HAP-1 (cell line): ENCODE measurements around the gene BIN2.
"Not testable (repeated sequence)": the region's sequence is repeated elsewhere in the genome, so short reads cannot be mapped to it uniquely, and the experiment has no call there.

ENCODE experiments used
- DNase-seq, 2 experiments: peaks; one replicate each; pipeline ENCODE4 v3.0.0-alpha.2; 2016 to 2020; ENCODE audit warnings: low spot score in 2 of 2
- H3K27me3 ChIP-seq: fragments of 250-450 bp; sonication (Bioruptor Pico); 2 replicates; pipeline ENCODE4 v1.5.1; 2020; ENCODE audit warnings: low read depth, mild to moderate bottlenecking, moderate library complexity
- H3K36me3 ChIP-seq: fragments of 250-450 bp; sonication (Bioruptor Pico); replicated peaks from 2 replicates; pipeline ENCODE4 v1.5.1; 2020; ENCODE audit warnings: mild to moderate bottlenecking
- H3K4me1 ChIP-seq: fragments of 250-450 bp; sonication (Bioruptor Pico); 2 replicates; pipeline ENCODE4 v1.5.1; 2020; ENCODE audit warnings: mild to moderate bottlenecking
- H3K4me3 ChIP-seq: fragments of 250-450 bp; sonication (Bioruptor Pico); 2 replicates; pipeline ENCODE4 v1.5.1; 2020; ENCODE audit warnings: mild to moderate bottlenecking, moderate library complexity
- H3K9me3 ChIP-seq: fragments of 250-450 bp; sonication (Bioruptor Pico); 2 replicates; pipeline ENCODE4 v1.5.1; 2020; ENCODE audit warnings: mild to moderate bottlenecking, moderate library complexity
- in situ Hi-C: fragments of 300-500 bp; cut with MboI; formaldehyde crosslinking; loops from 3 replicates; pipeline ENCODE4 v1.14.3; 2020; ENCODE audit warnings: low sequenced_read_pairs, inconsistent platforms, mixed read lengths

The BIN2 gene

DNA sequence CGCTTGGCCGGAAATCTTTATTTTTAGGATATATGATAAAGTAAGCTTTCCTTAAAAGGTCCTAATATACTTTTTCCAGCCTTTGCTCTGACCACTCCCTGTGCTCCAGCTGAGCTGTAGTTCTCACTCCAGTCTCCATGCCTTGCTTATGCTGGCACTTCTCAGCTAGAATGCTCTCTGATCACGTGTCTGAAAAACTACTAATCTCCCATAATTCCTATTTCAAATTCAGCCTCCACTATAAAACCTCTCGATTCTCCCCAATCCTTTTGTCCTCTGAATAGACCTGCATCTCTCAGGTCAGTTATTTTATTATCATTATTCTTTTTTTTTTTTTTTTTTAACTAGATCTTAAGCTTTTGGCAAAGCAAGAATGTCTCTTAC, 3.7 kb downstream of the BIN2 start:
- H3K4me3 ChIP-seq: no peak overlapping the region
- in situ Hi-C loops: no loop called here
- peak; percentile 45 to 84 for DNase-seq

DNA sequence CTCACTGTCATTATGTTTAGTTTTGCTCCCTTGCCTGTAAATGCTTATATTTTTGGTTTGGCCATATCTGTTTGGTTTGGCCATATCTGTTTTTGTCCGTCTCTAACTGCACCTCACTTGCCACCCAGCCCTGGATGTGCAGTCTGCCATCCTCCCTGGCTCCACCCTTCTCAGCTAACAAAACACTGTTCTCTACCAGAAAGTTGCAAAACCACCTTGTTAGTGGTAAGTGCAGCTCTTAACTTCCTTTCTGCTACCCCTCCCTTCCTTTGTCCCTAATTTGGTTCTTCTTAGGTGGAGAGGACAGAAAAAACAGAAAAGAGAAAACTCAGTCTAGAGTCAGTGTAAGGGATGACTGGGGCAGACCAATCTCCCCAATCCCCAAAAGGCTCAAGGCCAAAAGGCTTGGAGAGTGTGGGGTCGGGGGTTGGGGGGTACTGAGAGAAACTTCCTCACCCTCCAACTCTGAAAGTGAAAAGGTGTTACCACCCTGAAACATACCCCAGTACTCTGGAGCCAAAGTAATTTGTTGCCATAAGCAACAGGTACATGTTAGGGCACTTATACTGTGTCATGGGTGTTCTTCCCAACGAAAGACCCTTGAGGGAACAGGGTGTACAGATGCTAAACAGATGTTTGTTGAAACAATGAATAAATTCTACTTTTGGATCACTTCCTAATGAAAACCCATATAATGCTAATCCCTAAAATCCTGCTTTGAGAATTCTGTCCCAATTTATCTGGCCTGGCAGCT, 5.0 kb downstream of the BIN2 start:
- in situ Hi-C loops: no loop called here
- no peaks in the 10 kb centered on the region for H3K9me3 ChIP-seq
- H3K36me3 ChIP-seq: no peaks in the 10 kb centered on the region
- H3K27me3 ChIP-seq: no peaks in the 10 kb centered on the region
- no peak for DNase-seq
- no peak overlapping the region for H3K4me3 ChIP-seq
- H3K4me1 ChIP-seq: peaks cover 31% of the 10 kb centered on the region

More for the DNA sequence above, 3.7 kb downstream of the BIN2 start:
- Histone ChIP-seq H3K27me3 (no peaks in the 10 kb centered on the region), H3K9me3 (no peaks in the 10 kb centered on the region), H3K4me1 (peaks cover 31% of the 10 kb centered on the region), H3K36me3 (no peaks in the 10 kb centered on the region)

GRCh38 chr12:51318057-51318806, 5.7 kb downstream of the BIN2 start:
- DNase-seq: peak; percentile 22 to 48
- H3K36me3 ChIP-seq, H3K9me3 ChIP-seq, H3K27me3 ChIP-seq, in situ Hi-C loops, H3K4me3 ChIP-seq: not testable (repeated sequence)
- H3K4me1 ChIP-seq: peaks cover 31% of the 10 kb centered on the region

DNA sequence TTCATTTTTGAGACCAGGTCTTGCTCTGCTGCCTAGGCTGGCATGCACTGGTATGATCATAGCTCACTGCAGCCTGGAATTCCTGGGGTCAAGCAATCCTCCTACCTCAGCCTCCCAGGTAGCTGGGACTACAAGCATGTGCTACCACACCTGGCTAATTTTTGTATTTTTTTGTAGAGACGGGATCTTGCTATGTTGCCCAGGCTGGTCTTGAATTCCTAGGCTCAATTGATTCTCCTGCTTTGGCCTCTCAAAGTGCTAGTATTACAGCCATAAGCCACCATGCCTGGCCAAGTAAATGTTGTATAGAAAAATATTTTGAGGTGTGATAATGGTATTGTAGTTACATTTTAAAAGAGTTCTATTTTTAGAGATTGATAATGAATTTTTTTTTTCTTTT, 12.6 kb downstream of the BIN2 start:
- no peaks in the 10 kb centered on the region for H3K27me3 ChIP-seq

DNA sequence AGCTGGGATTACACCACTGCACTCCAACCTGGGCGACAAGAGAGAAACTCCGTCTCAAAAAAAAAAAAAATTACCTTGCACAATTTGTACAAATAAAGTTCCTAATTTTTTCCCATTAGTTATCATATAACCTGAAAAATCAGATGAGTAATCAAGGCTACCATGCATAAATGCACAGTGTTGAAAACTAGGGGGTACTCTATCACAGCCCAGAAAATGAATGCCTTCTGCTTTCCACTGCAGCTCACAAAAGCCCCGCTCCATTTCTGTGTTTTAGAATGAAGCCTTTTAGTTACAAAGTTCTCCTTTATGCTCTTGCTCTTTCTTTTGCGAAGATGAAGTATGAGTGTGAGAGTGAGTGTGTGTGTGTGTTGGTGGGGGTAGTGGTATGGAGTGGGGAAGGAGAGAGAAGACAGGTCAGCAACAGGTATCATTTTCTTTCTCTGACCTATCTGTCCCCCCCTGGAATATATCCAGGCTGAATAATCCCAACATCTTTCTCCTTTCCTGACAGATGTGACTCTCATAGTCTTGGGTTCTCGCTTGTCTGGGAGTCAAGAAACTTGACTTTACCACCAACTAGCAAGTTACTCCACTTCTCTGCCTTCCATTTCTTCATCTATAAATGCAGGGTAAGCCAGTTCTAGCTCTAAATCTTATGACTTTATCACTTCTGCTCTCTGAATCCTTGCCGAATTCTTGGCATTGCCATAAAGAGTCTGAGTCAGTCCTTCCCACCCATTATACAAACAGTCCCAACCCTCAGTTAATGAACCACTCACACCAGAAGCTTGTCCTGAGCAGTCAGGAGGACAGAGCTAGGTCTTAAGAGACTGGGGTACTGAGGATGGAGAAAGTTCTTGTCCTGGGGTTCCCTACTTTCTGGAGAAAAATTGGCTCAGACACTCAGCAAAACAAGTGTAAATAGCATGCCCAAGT, 16.1 kb downstream of the BIN2 start:
- Histone ChIP-seq H3K4me3 (no peak overlapping the region), H3K9me3 (no peaks in the 10 kb centered on the region), H3K27me3 (no peaks in the 10 kb centered on the region), H3K4me1 (peaks cover 3% of the 10 kb centered on the region; the same call in 1 of the 2 replicates), H3K36me3 (no peaks in the 10 kb centered on the region)
- no peak for DNase-seq
- in situ Hi-C loops: no loop called here

More for the DNA sequence above, 12.6 kb downstream of the BIN2 start:
- Histone ChIP-seq H3K9me3 (no peaks in the 10 kb centered on the region), H3K4me1 (peaks cover 3% of the 10 kb centered on the region; the same call in 1 of the 2 replicates), H3K4me3 (no peak overlapping the region), H3K36me3 (no peaks in the 10 kb centered on the region)
- in situ Hi-C loops: no loop called here
- DNase-seq: no peak

- no peak for DNase-seq
- Histone ChIP-seq H3K36me3 (no peaks in the 10 kb centered on the region), H3K4me1 (no peaks in the 10 kb centered on the region), H3K27me3 (no peaks in the 10 kb centered on the region), H3K9me3 (no peaks in the 10 kb centered on the region), H3K4me3 (no peak overlapping the region)
- in situ Hi-C loops: no loop called here
Measured at GRCh38 chr12:51306507-51306906, 17.5 kb downstream of the BIN2 start.

DNA sequence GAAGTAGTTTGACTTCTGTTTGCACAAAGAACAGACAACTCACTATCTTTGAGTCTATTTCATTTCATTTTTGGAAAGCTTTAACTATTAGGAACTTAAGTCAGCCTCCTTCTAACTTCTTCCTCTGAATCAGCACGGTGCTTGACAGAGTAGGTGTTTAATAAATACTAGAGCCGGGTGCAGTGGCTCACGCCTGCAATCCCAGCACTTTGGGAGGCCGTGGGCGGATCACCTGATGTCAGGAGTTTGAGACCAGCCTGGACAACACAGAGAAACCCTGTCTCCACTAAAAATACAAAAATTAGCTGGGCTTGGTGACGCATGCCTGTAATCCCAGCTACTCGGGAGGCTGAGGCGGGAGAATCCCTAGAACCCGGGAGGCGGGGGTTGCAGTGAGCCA, 23.2 kb downstream of the BIN2 start:
- H3K36me3 ChIP-seq, H3K9me3 ChIP-seq, in situ Hi-C loops, H3K4me1 ChIP-seq, H3K4me3 ChIP-seq, H3K27me3 ChIP-seq, DNase-seq: not testable (repeated sequence)

DNA sequence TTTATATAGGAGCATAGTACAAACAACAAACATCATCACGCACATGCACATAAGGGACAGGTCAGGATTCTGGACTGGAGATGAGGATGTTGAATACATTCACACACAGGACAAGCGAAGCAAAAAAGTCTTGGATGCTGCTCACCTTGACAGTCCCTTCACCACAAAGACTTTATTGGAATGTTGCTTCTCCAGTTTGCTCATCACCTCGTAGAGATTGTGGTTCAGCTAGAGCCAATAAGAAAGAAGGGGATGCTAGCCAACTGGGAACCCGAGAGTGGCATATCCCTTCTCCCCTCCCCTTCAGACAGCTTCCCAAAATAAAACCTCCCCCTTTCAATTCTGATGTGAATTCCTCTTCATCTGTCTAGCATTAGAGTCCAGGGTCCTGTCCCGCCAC, 28.3 kb downstream of the BIN2 start:
- H3K4me1 ChIP-seq: no peaks in the 10 kb centered on the region
- no peaks in the 10 kb centered on the region for H3K27me3 ChIP-seq
- H3K4me3 ChIP-seq: no peak overlapping the region
- DNase-seq: no peak
- no peaks in the 10 kb centered on the region for H3K9me3 ChIP-seq
- H3K36me3 ChIP-seq: no peaks in the 10 kb centered on the region
- in situ Hi-C loops: no loop called here

GRCh38 chr12:51294097-51294496, 29.9 kb downstream of the BIN2 start:
- in situ Hi-C loops, H3K4me3 ChIP-seq, H3K4me1 ChIP-seq, H3K27me3 ChIP-seq, H3K36me3 ChIP-seq, DNase-seq, H3K9me3 ChIP-seq: not testable (repeated sequence)

GRCh38 chr12:51293696-51294095, 30.3 kb downstream of the BIN2 start:
- Histone ChIP-seq H3K9me3 (no peaks in the 10 kb centered on the region), H3K27me3 (no peaks in the 10 kb centered on the region), H3K4me3 (no peak overlapping the region), H3K4me1 (no peaks in the 10 kb centered on the region), H3K36me3 (no peaks in the 10 kb centered on the region)
- in situ Hi-C loops: no loop called here
- no peak for DNase-seq

- DNase-seq, in situ Hi-C loops, H3K27me3 ChIP-seq: not testable (repeated sequence)
Measured at GRCh38 chr12:51291603-51292513, 32.1 kb downstream of the BIN2 start.

DNA sequence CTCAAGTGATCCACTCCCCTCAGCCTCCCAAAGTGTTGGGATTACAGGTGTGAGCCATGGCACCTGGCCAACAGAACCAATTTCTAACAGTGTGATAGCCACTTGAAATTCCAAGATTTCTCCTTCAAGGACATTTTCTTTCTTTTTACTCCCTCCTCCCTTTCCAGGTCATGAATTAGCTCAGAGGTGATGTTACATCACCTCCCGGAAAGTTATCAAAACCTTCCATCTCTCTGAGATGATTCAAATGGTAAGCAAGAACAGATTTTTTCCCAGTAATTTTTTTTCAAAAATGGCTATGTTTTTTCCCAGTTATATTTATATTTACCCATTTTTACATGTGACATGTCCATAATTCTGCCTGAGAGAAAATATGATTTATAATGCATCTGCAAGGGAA, 38.1 kb downstream of the BIN2 start:
- H3K27me3 ChIP-seq: no peaks in the 10 kb centered on the region
- no peaks in the 10 kb centered on the region for H3K36me3 ChIP-seq
- no peaks in the 10 kb centered on the region for H3K4me1 ChIP-seq
- no peak overlapping the region for H3K4me3 ChIP-seq
- DNase-seq: no peak
- no peaks in the 10 kb centered on the region for H3K9me3 ChIP-seq
- in situ Hi-C loops: no loop called here

More at GRCh38 chr12:51291603-51292513, 32.1 kb downstream of the BIN2 start:
- H3K36me3 ChIP-seq, H3K4me3 ChIP-seq, H3K4me1 ChIP-seq, H3K9me3 ChIP-seq: not testable (repeated sequence)
